Pons (tissue), 1 donor: Measurements from ENCODE around the gene ZBTB46.

Source experiments
- DNase-seq: peaks from one replicate; pipeline ENCODE4 v3.0.0-alpha.2; 2016; ENCODE audit warnings: low spot score

The ZBTB46 gene

DNA sequence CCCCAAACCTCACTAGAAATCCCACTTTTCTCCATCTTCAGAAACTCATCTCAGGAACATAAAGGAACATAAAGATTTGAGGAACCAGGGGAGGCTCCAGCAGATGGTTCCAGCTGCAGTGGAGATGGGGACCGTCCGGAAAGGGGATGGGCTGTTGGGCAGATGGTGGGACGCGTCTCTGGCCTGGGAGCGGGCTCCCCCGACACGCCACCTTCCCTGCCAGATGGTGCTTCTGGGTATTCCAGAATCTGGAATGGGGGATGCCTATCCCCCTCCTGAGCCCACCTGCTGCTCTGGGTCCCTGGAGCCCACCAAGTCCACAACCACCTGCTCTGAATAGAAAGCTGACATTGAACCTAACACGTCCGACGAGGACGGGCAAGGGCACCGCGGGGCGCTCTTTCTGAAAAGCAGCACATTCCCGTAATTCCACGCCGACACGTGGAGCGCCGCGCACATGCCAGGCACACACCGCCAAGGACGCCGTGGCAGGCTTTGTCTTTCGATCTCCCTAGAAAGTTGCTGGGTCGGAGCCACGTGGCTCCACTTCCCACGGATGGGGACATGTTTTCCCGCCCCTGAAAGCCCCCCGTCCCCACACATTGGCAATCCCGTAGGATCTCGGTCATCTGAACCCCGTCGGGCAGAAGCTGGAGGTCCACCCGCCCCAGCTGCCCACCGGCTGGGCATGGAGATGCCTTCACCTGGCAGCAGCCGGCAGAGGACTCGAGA is 64.2 kb downstream of the ZBTB46 start:
- no peak for DNase-seq

GRCh38 chr20:63765902-63766301 is 65.2 kb downstream of the ZBTB46 start:
- DNase-seq: no peak

- no peak for DNase-seq
Observed at GRCh38 chr20:63765082-63765873, 65.8 kb downstream of the ZBTB46 start.

DNA sequence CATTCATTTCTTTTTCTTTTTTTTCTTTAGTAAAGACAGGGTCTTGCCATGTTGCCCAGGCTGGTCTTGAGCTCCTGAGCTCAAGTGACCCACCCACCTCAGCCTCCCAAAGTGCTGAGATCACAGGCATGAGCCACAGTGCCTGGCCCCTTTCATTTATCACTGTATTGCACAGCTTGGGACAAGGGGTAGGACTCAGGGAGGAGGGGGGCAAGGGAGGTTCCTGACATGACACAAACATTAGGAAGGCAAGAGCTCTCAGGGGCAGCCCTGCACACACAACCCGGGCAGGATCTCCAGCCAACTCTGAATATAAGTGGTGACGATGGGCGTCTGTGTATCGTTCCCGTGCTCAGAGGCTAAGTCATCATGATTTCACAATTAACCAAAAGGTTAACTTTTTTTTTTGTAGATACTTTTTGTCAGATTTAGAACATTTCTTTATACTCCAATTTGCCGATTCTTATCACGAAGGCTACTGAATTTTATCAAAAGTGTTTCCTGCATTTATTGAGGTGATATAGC is 71.6 kb downstream of the ZBTB46 start:
- DNase-seq: no peak

- no peak for DNase-seq
Observed at GRCh38 chr20:63758152-63758551, 72.9 kb downstream of the ZBTB46 start.

DNA sequence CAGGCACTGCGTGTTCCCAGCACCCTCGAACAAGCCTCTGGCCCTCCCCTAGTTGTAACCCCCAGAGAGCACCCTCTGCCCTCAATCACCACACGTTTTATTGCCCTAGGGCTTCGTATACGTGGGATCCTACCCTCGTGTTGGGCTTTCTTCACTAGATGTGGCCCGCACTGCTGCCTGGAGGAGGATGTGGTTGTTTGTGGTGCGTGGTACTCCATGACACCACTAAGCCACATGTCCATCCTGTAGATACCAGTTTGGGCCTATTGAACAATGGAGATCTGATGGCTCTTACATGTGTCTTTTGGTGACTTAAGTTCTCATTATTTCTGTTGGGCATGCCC is 74.4 kb downstream of the ZBTB46 start:
- DNase-seq: no peak

GRCh38 chr20:63755933-63756647 is 75.0 kb downstream of the ZBTB46 start:
- no peak for DNase-seq

- no peak for DNase-seq
Observed at GRCh38 chr20:63754008-63754407, 77.1 kb downstream of the ZBTB46 start.

- no peak for DNase-seq
Observed at GRCh38 chr20:63753381-63753780, 77.7 kb downstream of the ZBTB46 start.

GRCh38 chr20:63752411-63753101 is 78.5 kb downstream of the ZBTB46 start:
- no peak for DNase-seq

DNA sequence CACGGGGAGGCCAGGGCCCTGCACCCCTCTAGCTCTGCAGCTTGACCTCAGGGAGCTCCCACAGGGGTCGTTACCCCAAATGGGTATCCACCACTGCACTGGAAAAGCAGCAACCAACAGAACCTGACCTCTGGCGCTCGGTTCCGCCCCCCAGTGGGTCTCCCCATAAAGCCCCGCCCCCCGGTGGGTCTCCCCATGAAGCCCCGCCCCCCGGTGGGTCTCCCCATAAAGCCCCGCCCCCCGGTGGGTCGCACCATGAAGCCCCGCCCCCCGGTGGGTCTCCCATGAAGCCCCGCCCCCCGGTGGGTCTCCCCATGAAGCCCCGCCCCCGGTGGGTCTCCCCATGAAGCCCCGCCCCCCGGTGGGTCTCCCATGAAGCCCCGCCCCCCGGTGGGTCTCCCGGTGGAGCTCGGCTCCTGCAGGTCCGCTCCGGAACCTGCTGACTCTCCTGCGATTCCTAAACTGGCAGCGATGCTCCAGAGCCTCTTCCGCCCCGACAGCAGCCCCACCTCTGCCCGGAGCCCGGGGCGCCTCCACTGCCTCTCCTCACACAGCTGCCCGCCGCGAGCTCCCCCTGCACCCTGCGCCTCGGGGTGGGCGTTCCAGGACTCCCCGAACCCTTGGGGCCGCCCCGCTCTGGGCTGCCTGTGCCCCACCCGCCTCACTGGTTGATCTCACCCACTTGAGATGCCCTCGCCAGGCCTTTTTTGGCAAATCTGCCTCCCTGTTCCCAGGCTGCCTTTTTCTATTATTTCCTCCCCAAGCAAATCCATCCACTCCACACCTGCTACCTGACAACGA is 79.4 kb downstream of the ZBTB46 start:
- DNase-seq: no peak

DNA sequence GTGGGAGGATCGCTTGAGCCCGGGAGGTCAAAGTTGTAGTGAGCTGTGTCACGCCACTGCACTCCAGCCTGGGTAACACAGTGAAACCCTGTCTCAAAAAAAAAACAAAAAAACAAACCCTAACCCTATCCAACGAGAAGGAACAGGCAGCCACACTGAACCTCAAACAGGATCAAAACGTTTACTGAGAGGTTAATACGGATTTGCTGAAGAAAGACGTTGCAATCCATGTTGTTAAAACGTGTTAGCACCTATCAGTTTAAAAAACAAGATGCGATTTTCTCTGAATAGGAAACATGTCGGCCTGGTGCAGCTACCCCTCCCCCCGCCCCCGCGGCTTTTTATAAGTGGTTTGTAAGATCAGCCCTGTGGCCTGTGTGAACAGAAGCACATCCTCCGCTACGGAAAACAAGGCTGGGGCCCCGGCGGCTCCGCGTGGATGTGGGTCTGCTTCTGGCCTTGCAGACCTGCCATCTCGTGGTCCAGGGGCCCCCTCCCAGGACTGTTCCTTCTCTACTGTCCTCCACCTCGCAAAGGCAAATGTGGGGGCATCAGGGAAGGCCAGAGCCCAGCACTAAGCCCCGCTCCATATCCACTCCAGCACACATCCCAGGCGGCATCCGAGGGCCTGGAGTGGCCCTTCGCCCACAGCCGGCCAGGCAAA is 80.1 kb downstream of the ZBTB46 start:
- no peak for DNase-seq

- no peak for DNase-seq
Observed at GRCh38 chr20:63749597-63750508, 81.2 kb downstream of the ZBTB46 start.

DNA sequence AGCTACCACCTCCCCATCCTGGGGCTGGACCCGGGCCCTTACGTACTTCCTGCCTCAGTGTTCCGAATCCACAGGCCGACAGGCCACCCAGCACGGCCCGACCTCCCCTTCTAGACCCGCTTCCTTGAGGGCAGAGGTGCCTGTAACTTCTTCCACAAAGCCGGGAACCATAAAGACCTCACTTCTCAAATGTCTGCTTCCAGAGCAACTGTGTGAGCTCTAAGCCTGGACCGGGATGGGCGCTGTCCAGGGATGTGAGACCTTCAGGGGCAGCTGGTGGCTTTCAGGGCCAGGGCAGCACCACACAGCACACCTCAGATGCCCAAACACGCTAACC is 82.2 kb downstream of the ZBTB46 start:
- DNase-seq: no peak

DNA sequence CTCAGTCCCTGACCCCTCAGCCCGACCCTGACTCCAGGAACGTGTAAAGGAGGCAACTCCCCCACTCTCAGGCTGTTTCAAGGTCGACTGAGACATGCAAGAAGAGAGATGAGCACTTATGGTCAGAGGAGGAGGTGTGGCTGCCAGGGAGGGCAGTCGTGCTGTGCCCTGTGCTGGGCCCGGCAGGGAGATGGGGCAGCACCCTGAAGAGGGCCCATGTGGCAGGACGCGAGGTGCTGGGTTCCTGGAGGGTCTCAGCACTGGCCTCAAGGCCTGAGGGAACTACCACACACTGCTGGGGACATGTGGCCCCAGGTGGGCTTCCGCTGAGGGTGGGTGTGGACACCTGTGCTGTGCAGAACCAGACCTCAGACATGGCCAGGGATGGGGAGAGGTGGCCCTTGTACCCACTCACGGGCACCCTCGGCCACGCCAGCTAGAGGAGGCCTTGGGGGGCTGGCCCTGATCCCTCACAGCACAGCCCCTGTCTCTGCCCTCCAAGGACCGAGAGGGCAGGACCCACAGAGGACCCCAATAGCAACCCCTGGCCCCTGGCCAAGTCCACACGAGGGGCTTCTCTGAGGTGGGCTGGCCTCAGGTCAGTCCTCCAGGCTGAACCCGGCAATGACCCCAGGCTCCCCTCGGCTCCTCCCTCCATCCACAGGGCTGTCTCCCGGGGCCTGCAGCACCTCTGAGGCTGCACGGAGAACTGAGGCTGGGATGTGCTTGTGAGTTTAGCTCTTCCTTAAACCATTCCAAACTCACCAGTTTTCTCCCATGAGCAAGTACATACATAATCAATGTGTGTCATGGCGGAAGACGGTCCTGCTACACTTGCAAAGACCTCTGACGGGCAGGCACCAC is 82.8 kb downstream of the ZBTB46 start:
- no peak for DNase-seq

DNA sequence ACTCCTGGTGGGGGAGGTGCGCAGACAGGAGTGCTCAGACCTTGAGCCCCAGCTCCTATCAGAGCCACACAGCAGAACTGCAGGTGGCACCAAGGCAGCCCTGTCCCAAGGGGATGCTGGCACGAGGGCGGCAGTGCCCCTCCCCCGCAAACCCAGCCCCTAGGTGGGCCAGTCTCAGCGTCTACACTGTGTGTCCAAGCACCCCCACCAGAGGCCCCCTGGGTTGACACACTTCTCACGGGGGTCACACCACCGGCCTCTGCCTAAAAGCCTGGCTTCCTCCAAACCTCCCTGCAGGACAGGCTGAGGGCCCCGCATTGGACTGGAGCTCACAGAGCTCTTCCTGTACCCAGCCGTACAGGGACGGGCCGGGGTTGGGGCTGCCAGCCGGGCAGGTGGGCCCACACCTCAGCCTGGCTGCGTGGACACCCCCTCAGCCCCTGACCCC is 83.4 kb downstream of the ZBTB46 start:
- no peak for DNase-seq

GRCh38 chr20:63746751-63747315 is 84.2 kb downstream of the ZBTB46 start:
- no peak for DNase-seq

GRCh38 chr20:63745961-63746731 is 84.9 kb downstream of the ZBTB46 start:
- no peak for DNase-seq
